GM12874 (cell line): Measurements from ENCODE around the gene LAGE3.

Source experiments
- TF ChIP-seq, protein P1 (sequence below): IDR thresholded peaks from 2 replicates; pipeline ENCODE4 v1.5.1; 2011; ENCODE audit warnings: low read depth, mild to moderate bottlenecking, control low read depth, low read length, moderate library complexity; ENCODE audit not compliant: insufficient read depth

Gene LAGE3

DNA sequence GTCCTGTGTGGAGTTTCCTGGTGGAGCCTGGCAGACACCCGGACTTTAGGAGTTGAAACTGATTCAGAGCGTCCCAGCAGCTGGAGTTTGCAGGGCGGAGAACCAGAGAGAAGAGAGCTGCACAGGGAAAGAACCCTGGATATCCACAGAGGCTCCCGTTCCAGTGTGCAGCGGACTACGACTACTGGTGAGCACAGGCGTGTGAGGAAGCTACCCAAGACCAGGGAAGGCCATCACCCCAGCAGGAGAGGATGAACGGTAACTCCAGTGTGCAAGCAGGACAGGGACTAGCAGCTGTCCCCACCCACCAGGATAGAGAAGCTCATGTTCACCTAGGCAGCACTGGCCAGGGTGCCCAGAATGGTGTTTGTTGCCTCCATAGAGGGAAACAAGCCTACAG lies 2.3 kb downstream of the LAGE3 start:
- TF ChIP-seq, protein P1, sequence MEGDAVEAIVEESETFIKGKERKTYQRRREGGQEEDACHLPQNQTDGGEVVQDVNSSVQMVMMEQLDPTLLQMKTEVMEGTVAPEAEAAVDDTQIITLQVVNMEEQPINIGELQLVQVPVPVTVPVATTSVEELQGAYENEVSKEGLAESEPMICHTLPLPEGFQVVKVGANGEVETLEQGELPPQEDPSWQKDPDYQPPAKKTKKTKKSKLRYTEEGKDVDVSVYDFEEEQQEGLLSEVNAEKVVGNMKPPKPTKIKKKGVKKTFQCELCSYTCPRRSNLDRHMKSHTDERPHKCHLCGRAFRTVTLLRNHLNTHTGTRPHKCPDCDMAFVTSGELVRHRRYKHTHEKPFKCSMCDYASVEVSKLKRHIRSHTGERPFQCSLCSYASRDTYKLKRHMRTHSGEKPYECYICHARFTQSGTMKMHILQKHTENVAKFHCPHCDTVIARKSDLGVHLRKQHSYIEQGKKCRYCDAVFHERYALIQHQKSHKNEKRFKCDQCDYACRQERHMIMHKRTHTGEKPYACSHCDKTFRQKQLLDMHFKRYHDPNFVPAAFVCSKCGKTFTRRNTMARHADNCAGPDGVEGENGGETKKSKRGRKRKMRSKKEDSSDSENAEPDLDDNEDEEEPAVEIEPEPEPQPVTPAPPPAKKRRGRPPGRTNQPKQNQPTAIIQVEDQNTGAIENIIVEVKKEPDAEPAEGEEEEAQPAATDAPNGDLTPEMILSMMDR, result no peak

DNA sequence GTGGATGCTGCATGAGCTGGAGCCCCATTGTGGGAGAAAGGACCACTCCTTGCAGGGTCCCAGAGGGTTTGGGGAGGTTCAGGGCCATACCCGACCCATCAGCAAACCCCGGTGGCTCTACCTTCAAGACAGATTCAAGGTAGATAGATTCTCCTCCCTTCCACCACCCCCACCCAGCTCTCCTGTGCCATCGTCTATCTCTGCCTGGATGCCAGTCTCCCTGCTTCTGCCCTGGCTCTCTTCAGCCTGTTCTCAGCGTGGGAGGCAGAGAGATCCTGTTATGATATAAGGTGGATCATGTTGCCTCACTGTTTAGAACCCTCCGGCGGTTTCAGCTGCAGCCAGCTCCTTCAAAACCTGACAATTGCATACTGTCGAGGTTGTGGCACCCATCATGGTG lies 5.4 kb downstream of the LAGE3 start:
- TF ChIP-seq, protein P1, result no peak

DNA sequence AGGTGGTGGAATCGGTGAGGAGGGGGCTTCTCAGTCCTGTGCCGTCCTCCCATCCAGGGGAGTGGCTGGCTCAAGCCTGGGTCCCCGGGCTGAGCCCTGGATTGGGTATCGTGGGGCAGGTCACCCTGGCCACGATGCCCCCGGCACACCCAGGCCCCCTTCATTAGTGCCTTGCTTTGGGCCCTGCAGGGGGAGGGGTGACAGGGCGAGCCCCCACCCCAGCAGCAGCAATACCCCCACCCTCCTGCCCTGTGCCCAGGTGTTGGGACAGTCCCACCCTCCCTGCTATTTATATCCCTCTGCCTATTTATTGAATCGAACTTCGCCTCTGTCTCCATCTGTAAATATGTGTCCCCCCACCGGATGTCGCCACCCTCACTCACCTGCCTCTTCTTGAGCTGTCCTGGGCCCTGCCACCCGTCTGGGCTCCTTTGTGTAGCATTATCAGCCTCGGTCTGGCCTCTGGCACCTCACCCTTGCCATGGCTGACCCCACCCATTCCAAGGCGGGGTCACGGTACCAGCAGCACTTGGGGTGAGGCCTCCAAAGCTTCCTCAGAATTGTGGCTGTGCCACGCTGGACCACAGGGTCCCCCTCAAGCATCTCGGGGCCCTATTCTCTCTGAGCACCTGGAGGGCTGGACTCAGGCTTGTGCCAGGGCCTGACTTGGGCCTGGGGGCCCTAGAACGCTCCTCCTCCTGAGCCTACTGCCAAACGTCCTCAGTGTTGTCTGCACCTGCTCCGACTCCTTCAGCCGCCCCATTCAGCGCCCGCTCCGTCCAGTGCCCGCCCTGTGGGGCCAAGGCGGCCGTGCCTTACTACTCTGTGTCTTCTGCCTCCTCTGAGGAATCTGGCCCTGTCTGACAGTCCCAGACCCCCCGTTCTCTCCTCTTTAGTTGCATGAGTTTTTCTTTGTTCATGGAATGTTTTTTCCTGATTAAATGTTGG lies 6.1 kb downstream of the LAGE3 start:
- TF ChIP-seq, protein P1, result no peak

DNA sequence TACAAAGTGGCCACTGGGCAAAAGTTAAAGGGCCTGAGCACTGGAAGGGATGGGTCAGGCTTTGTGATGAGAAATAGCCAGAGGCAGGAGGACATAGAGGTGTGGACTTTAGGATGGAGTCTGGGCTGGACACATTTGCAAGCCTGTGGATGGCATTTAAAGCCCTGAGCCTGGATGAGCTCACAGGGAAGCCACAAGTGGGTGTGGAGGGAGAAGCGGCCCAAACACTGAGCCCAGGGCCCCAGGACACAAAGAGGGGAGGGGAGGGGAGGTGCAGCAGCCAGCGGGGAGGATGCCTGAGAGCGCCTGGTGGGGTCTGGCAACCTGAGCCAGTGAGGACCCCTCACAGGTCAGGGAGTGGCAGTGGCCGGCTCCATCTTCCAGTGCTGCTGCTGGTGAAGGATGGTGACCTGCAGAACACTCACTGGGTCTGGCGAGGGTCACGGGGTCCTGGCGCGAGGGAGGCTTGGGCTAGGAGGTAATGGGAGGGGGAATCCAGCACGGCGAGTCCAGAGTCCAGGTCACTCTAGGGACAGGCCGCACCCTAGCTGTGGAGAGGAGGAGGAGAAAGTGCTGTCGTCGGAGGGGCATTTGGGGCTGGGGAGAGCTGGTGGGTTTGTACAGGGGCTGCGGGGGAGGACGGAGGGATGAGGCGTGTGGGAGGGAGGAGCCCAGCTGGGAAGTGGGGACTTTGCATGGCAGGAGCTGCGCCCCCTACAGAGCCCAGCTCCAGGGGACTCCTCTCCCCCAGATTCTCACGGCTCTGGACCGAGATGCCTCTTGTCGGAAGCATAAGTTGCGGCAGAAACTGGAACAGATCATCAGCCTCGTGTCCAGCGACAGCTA lies 7.0 kb downstream of the LAGE3 start:
- TF ChIP-seq, protein P1, result no peak

DNA sequence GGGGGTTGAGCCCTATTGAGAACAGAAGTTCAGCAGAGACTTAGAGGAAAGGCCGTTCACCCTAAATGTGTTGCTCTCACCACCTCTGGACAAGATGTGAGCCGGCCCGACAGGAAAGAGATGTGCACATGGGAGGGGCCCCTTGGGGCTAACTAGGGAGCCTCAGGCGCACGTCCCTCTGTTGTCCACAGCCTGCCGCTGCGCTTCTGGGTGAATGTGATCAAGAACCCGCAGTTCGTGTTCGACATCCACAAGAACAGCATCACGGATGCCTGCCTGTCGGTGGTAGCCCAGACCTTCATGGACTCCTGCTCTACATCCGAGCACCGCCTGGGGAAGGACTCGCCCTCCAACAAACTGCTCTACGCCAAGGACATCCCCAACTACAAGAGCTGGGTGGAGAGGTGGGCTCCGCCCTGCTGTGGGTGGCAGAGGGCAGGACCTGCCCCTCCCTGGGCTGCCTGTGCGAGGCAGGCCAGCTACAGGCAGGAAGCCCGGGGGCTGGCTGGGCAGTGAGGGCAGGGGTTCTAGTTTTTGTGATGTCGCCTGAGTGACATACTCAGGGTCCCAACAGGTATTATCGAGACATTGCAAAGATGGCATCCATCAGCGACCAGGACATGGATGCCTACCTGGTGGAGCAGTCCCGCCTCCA lies 8.0 kb downstream of the LAGE3 start:
- TF ChIP-seq, protein P1, result no peak

DNA sequence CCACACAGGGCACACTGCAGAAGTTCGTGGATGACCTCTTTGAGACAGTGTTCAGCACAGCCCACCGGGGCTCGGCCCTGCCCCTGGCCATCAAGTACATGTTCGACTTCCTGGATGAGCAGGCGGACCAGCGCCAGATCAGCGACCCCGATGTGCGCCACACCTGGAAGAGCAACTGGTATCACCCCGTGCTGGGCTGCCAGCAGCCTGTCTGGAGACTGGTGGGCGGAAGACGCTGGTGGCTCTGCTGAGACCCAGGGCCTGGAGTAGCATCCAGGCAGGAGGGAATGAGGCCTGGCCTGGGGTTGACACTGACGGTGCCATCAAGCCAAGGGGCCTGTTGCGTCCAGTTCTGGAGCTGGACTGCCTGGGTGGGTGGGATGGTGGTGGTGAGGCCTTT lies 8.6 kb downstream of the LAGE3 start:
- TF ChIP-seq, protein P1, result no peak

DNA sequence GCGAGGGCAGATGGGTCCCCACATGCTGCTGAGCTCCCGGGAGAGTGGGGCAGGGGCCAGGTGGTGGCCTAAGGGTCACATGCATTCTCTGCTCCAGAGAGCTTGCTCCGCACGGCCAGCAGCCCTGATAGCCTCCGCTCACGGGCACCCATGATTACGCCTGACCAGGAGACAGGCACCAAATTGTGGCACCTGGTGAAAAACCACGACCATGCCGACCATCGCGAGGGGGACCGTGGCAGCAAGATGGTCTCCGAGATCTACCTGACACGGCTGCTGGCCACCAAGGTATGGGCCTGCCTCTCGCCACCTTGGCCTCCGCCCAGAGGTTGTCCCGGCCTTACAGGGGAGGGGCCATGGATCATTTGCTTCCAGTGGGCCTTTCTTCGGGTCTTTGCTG lies 9.2 kb downstream of the LAGE3 start:
- TF ChIP-seq, protein P1, result no peak
